GM21526 (cell line): ENCODE data around the gene BRD7.

Source experiments
- ATAC-seq: cut with Tn5 transposase; IDR thresholded peaks from one replicate; pipeline ENCODE4 v1.9.1; 2021; ENCODE audit warnings: moderate library complexity; ENCODE audit not compliant: unreplicated experiment, low FRiP score

The BRD7 gene

GRCh38 chr16:50390371-50390771 lies 21.6 kb upstream of the BRD7 start:
- ATAC-seq, result no peak

GRCh38 chr16:50389900-50390299 lies 21.1 kb upstream of the BRD7 start:
- no peak for ATAC-seq

GRCh38 chr16:50388496-50388895 lies 19.7 kb upstream of the BRD7 start:
- no peak for ATAC-seq

GRCh38 chr16:50386774-50387173 lies 18.0 kb upstream of the BRD7 start:
- ATAC-seq, result no peak

GRCh38 chr16:50386139-50386538 lies 17.4 kb upstream of the BRD7 start:
- ATAC-seq, result no peak

GRCh38 chr16:50384500-50385135 lies 15.8 kb upstream of the BRD7 start:
- ATAC-seq, result no peak

GRCh38 chr16:50381679-50382440 lies 13.1 kb upstream of the BRD7 start:
- ATAC-seq, result no peak

- no peak for ATAC-seq
Measured at GRCh38 chr16:50378417-50378816, 9.6 kb upstream of the BRD7 start.

- no peak for ATAC-seq
Measured at GRCh38 chr16:50377001-50377400, 8.2 kb upstream of the BRD7 start.

- no peak for ATAC-seq
Measured at GRCh38 chr16:50373780-50374179, 5.0 kb upstream of the BRD7 start.

GRCh38 chr16:50373345-50373701 lies 4.5 kb upstream of the BRD7 start:
- no peak for ATAC-seq

- ATAC-seq, result no peak
Measured at GRCh38 chr16:50372611-50373344, 4.0 kb upstream of the BRD7 start.

GRCh38 chr16:50371936-50372595 lies 3.3 kb upstream of the BRD7 start:
- ATAC-seq, result no peak

GRCh38 chr16:50371036-50371716 lies 2.4 kb upstream of the BRD7 start:
- no peak for ATAC-seq

GRCh38 chr16:50369133-50369804 lies 481 bp upstream of the BRD7 start:
- ATAC-seq, result no peak

GRCh38 chr16:50367777-50368409 lies 895 bp downstream of the BRD7 start:
- no peak for ATAC-seq

GRCh38 chr16:50365791-50366575 lies 2.8 kb downstream of the BRD7 start:
- no peak for ATAC-seq

- no peak for ATAC-seq
Measured at GRCh38 chr16:50363656-50364055, 5.1 kb downstream of the BRD7 start.

- ATAC-seq, result no peak
Measured at GRCh38 chr16:50360779-50361178, 8.0 kb downstream of the BRD7 start.
